HepG2 (cell line): ENCODE measurements around the gene TBC1D1. TPM values are rescaled to one million over a fixed set of nuclear protein-coding genes. Genes with fewer than 3 reads are reported as not detected.
A peak's percentile ranks its signal among the peaks of the same experiment; 100 is the strongest.

ENCODE experiments used
- ELF4 ChIP-seq: sonication (generic); formaldehyde crosslinking; IDR thresholded peaks from 2 replicates; pipeline ENCODE4 v1.5.0; 2020; ENCODE audit warnings: missing genetic modification reagents, mild to moderate bottlenecking, moderate library complexity, borderline replicate concordance
- JUND ChIP-seq: sonication (generic); formaldehyde crosslinking; IDR thresholded peaks from 2 replicates; pipeline ENCODE4 v1.8.0; 2022; ENCODE audit warnings: mild to moderate bottlenecking, missing genetic modification reagents
- MTF2 ChIP-seq: sonication (generic); formaldehyde crosslinking; IDR thresholded peaks from 2 replicates; pipeline ENCODE4 v1.5.0; 2020; ENCODE audit warnings: missing genetic modification reagents, borderline replicate concordance
- NBN ChIP-seq: fragments of 450-650 bp; conservative IDR thresholded peaks from 2 replicates; pipeline ENCODE4 v1.6.1; 2017
- NFIC ChIP-seq: IDR thresholded peaks from 2 replicates; pipeline ENCODE4 v1.6.1; 2012; ENCODE audit warnings: mild to moderate bottlenecking, low read length, inconsistent platforms
- PAWR ChIP-seq: sonication (generic); formaldehyde crosslinking; IDR thresholded peaks from 2 replicates; pipeline ENCODE4 v1.4.0; 2020; ENCODE audit warnings: missing genetic modification reagents, mild to moderate bottlenecking, borderline replicate concordance
- POLR2A ChIP-seq, 2 experiments: IDR thresholded peaks; 2 replicates each; pipeline ENCODE4 v1.6.1; 2011; ENCODE audit warnings: low read depth in 2 of 2, low read length in 2 of 2, mild to moderate bottlenecking in 1 of 2, moderate library complexity in 1 of 2; ENCODE audit not compliant: insufficient read depth in 1 of 2
- POLR2G ChIP-seq: fragments of 200-400 bp; formaldehyde crosslinking; IDR thresholded peaks from 2 replicates; pipeline ENCODE4 v1.6.1; 2018; ENCODE audit warnings: mild to moderate bottlenecking, low read depth, low read length, moderate library complexity
- SMAD1 ChIP-seq: sonication (generic); formaldehyde crosslinking; IDR thresholded peaks from 2 replicates; pipeline ENCODE4 v1.4.0; 2020; ENCODE audit warnings: missing genetic modification reagents, low read depth, mild to moderate bottlenecking, borderline replicate concordance
- SP4 ChIP-seq: sonication (generic); formaldehyde crosslinking; IDR thresholded peaks from 2 replicates; pipeline ENCODE4 v1.8.1; 2023; ENCODE audit warnings: mild to moderate bottlenecking, missing genetic modification reagents
- TBP ChIP-seq: sonication (generic); formaldehyde crosslinking; IDR thresholded peaks from 2 replicates; pipeline ENCODE4 v1.5.0; 2020; ENCODE audit warnings: missing genetic modification reagents
- YEATS2 ChIP-seq: sonication (generic); formaldehyde crosslinking; IDR thresholded peaks from 2 replicates; pipeline ENCODE4 v1.4.0; 2020; ENCODE audit warnings: missing genetic modification reagents, borderline replicate concordance
- ZNF383 ChIP-seq: sonication (generic); formaldehyde crosslinking; IDR thresholded peaks from 2 replicates; pipeline ENCODE4 v1.4.0; 2020; ENCODE audit warnings: missing genetic modification reagents, mild to moderate bottlenecking, borderline replicate concordance
- ZNF709 ChIP-seq: sonication (generic); formaldehyde crosslinking; IDR thresholded peaks from 2 replicates; pipeline ENCODE4 v1.5.0; 2020; ENCODE audit warnings: mild to moderate bottlenecking, missing genetic modification reagents
- polyA plus RNA-seq, 8 experiments: library from polyadenylated mRNA; depleted of rRNA in 3 of 8; stranded (reverse) in 7 of 8; unstranded in 1 of 8; fragments of >200 nt; fragmentation: Illumina TruSeq in 4 of 8; extraction: Trizol in 4 of 8; gene quantifications; 2 replicates each; pipeline versions ENCODE4 v1.2.1 to v1.2.3, GENCODE V29; 2011 to 2016; ENCODE audit warnings: low read depth in 4 of 8, missing spikeins in 1 of 8, mixed read lengths in 1 of 8; ENCODE audit not compliant: insufficient read depth in 1 of 8
- total RNA-seq, 5 experiments: library from RNA; depleted of rRNA; stranded (reverse); fragments of >200 nt; fragmentation: Illumina TruSeq; extraction: Trizol; gene quantifications; 2 replicates each; pipeline ENCODE4 v1.2.3, GENCODE V29; 2016; ENCODE audit warnings: low read depth in 1 of 5
- TF ChIP-seq, protein P1 (sequence below): sonication (generic); formaldehyde crosslinking; IDR thresholded peaks from 2 replicates; pipeline ENCODE4 v1.5.0; 2020; ENCODE audit warnings: mild to moderate bottlenecking, missing genetic modification reagents
- TF ChIP-seq, protein P2 (sequence below): sonication (generic); formaldehyde crosslinking; conservative IDR thresholded peaks from 2 replicates; pipeline ENCODE4 v1.4.0; 2020; ENCODE audit warnings: missing genetic modification reagents
- TF ChIP-seq, protein P3 (sequence below): sonication (generic); formaldehyde crosslinking; IDR thresholded peaks from 2 replicates; pipeline ENCODE4 v1.9.0; 2021; ENCODE audit warnings: missing genetic modification reagents, borderline replicate concordance
- TF ChIP-seq, protein P4 (sequence below): sonication (generic); formaldehyde crosslinking; conservative IDR thresholded peaks from 2 replicates; pipeline ENCODE4 v1.4.0; 2020; ENCODE audit warnings: missing genetic modification reagents

Gene TBC1D1
- total and polyA plus RNA-seq, 2 of the 13 experiments (the other 11 are each of a cell fraction or from before 2014, with no cell fraction given), result 37.3 to 62.8 TPM

DNA sequence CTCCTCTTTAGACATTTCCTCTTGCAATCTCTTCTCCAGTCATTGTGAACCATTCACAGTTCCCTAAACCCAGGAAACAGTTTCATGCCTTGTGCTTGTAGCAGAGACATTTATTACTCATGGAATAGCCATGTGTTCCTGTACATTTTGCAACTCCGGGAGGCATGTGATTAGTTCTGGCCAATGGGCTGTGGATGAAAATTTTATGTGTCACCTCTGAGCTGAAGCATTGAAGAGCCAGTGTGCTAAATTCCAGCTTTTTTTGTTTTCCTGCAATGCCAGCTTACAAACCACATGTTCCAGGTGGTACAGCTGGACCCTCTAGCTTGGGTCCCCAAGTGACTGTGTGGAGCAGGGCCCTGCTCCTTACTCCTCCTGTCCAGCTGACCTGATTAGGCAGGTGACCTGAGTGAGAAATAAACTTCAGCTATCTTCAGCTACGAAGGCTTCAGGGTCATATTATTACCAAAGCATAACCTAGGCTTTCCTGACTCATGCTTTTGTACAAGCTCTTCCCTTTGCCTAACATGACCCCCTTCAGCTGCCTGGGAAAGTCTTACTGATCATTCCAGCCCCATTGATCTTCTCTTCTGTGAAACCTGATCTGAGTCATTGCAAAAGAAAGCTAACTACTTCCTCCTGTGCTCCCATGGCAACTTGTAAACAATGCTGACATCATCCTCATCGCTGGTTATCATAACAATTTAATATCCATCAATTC is 269.8 kb downstream of the TBC1D1 start (continued):
- TF ChIP-seq, protein P1, sequence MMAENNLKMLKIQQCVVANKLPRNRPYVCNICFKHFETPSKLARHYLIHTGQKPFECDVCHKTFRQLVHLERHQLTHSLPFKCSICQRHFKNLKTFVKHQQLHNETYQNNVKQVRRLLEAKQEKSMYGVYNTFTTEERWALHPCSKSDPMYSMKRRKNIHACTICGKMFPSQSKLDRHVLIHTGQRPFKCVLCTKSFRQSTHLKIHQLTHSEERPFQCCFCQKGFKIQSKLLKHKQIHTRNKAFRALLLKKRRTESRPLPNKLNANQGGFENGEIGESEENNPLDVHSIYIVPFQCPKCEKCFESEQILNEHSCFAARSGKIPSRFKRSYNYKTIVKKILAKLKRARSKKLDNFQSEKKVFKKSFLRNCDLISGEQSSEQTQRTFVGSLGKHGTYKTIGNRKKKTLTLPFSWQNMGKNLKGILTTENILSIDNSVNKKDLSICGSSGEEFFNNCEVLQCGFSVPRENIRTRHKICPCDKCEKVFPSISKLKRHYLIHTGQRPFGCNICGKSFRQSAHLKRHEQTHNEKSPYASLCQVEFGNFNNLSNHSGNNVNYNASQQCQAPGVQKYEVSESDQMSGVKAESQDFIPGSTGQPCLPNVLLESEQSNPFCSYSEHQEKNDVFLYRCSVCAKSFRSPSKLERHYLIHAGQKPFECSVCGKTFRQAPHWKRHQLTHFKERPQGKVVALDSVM (CRISPR knock-in tag), result no peak
- TF ChIP-seq POLR2A (IDR thresholded peaks at IDR 0.05; ENCODE audit: insufficient read depth in 1 of 2, low read depth in 2 of 2, low read length in 2 of 2) (no peak), PAWR (CRISPR knock-in tag) (no peak), ELF4 (no peak), SMAD1 (CRISPR knock-in tag) (no peak), YEATS2 (CRISPR knock-in tag) (peak; percentile 17; the same call in 1 of the 2 replicates), POLR2G (no peak), NFIC (peak; percentile 91; the same call in 1 of the 2 replicates), TBP (CRISPR knock-in tag) (no peak), JUND (CRISPR knock-in tag) (peak; percentile 91), MTF2 (CRISPR knock-in tag) (no peak), ZNF383 (no peak), NBN (no peak), ZNF709 (CRISPR knock-in tag) (no peak), SP4 (no peak)
- TF ChIP-seq, protein P2, sequence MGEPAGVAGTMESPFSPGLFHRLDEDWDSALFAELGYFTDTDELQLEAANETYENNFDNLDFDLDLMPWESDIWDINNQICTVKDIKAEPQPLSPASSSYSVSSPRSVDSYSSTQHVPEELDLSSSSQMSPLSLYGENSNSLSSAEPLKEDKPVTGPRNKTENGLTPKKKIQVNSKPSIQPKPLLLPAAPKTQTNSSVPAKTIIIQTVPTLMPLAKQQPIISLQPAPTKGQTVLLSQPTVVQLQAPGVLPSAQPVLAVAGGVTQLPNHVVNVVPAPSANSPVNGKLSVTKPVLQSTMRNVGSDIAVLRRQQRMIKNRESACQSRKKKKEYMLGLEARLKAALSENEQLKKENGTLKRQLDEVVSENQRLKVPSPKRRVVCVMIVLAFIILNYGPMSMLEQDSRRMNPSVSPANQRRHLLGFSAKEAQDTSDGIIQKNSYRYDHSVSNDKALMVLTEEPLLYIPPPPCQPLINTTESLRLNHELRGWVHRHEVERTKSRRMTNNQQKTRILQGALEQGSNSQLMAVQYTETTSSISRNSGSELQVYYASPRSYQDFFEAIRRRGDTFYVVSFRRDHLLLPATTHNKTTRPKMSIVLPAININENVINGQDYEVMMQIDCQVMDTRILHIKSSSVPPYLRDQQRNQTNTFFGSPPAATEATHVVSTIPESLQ (CRISPR knock-in tag), result no peak
- TF ChIP-seq, protein P3, sequence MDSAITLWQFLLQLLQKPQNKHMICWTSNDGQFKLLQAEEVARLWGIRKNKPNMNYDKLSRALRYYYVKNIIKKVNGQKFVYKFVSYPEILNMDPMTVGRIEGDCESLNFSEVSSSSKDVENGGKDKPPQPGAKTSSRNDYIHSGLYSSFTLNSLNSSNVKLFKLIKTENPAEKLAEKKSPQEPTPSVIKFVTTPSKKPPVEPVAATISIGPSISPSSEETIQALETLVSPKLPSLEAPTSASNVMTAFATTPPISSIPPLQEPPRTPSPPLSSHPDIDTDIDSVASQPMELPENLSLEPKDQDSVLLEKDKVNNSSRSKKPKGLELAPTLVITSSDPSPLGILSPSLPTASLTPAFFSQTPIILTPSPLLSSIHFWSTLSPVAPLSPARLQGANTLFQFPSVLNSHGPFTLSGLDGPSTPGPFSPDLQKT (CRISPR knock-in tag), result no peak
- TF ChIP-seq, protein P4, sequence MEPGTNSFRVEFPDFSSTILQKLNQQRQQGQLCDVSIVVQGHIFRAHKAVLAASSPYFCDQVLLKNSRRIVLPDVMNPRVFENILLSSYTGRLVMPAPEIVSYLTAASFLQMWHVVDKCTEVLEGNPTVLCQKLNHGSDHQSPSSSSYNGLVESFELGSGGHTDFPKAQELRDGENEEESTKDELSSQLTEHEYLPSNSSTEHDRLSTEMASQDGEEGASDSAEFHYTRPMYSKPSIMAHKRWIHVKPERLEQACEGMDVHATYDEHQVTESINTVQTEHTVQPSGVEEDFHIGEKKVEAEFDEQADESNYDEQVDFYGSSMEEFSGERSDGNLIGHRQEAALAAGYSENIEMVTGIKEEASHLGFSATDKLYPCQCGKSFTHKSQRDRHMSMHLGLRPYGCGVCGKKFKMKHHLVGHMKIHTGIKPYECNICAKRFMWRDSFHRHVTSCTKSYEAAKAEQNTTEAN (CRISPR knock-in tag), result no peak
